Measurements from ENCODE around the gene NPAS3.

Gene NPAS3

GRCh38 chr14:33529787-33530757 lies 591.4 kb downstream of the NPAS3 start:
- DNase-seq, result no peak

GRCh38 chr14:33532553-33532952 lies 593.9 kb downstream of the NPAS3 start:
- DNase-seq, result no peak

GRCh38 chr14:33534104-33534503 lies 595.4 kb downstream of the NPAS3 start:
- DNase-seq, result no peak

- DNase-seq, result no peak
These were observed 596.0 kb downstream of the NPAS3 start for GRCh38 chr14:33534632-33535031.

GRCh38 chr14:33539918-33540357 lies 601.3 kb downstream of the NPAS3 start:
- DNase-seq, result no peak

GRCh38 chr14:33541171-33541570 lies 602.5 kb downstream of the NPAS3 start:
- no peak for DNase-seq

GRCh38 chr14:33542338-33543287 lies 603.9 kb downstream of the NPAS3 start:
- no peak for DNase-seq

GRCh38 chr14:33545696-33546095 lies 607.0 kb downstream of the NPAS3 start:
- no peak for DNase-seq

GRCh38 chr14:33548606-33549005 lies 609.9 kb downstream of the NPAS3 start:
- DNase-seq, result no peak

- DNase-seq, result no peak
These were observed 613.3 kb downstream of the NPAS3 start for GRCh38 chr14:33551963-33552362.

- no peak for DNase-seq
These were observed 615.1 kb downstream of the NPAS3 start for GRCh38 chr14:33553706-33554278.

GRCh38 chr14:33554988-33555387 lies 616.3 kb downstream of the NPAS3 start:
- no peak for DNase-seq

- DNase-seq, result no peak
These were observed 617.2 kb downstream of the NPAS3 start for GRCh38 chr14:33555710-33556350.

GRCh38 chr14:33556382-33557121 lies 617.9 kb downstream of the NPAS3 start:
- no peak for DNase-seq

- DNase-seq, result no peak
These were observed 622.2 kb downstream of the NPAS3 start for GRCh38 chr14:33560718-33561431.

- no peak for DNase-seq
These were observed 623.0 kb downstream of the NPAS3 start for GRCh38 chr14:33561488-33562175.

- no peak for DNase-seq
These were observed 624.7 kb downstream of the NPAS3 start for GRCh38 chr14:33563191-33563900.

- DNase-seq, result no peak
These were observed 625.2 kb downstream of the NPAS3 start for GRCh38 chr14:33563901-33564197.

- DNase-seq, result no peak
These were observed 626.3 kb downstream of the NPAS3 start for GRCh38 chr14:33564774-33565630.
